ENCODE data around the gene EYS.

DNA sequence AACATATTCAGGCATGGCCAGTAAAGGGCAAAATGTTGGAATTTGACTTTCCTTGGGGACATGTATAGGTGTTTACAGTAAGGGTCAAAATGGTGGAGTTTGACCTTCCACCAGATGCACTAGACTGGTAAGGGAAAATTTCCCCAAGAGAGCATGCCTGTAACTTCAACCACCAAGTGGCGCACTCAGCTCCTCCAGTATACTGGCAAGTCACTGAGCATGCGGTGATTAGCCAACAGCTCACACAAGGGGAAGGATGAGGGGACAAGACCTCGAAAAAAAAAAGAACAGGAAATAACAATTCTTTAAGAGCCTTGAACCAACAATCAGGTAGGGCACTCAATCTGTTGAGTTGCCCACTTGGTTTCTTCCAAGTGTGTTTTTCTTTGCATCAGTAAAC, 140.9 kb downstream of the EYS start:
- TF ChIP-seq YY1 (IDR thresholded peaks at IDR 0.05; ENCODE audit: insufficient read depth, insufficient read length) (no peak), ZNF274 (IDR thresholded peaks at IDR 0.05; ENCODE audit: low read depth, low read length) (no peak)
